GM12878 (cell line): ENCODE measurements around the gene SLMAP. TPM values are rescaled to one million over a fixed set of nuclear protein-coding genes. Genes with fewer than 3 reads are reported as not detected.

Experiments used
- ATAC-seq: fragments of 200-7000 bp; cut with Tn5 transposase; 3 replicates; pipeline ENCODE4 v1.9.1; 2020; ENCODE audit warnings: mild to moderate bottlenecking, moderate library complexity
- BruUV-seq: library from RNA; stranded (reverse); fragments of 400-500 nt; replicated peaks from 2 replicates; lab custom pipeline; 2021; lab: Mats Ljungman, UMichigan
- CTCF ChIA-PET: fragments of 300-600 bp; sonication (Branson Sonifier 250); formaldehyde crosslinking; extraction: SDS; loops from one replicate; lab custom pipeline; 2021; ENCODE audit warnings: inconsistent platforms; lab: Yijun Ruan, JAX
- POLR2A ChIA-PET: fragments of 350-600 bp; formaldehyde crosslinking; extraction: SDS; loops from one replicate; lab custom pipeline; 2021; ENCODE audit warnings: inconsistent platforms; lab: Charles Lee
- RAD21 ChIA-PET: fragments of 300-600 bp; sonication (Branson Sonifier 250); formaldehyde crosslinking; loops from one replicate; lab custom pipeline; 2023; ENCODE audit warnings: antibody characterized with exemption; ENCODE audit not compliant: unreplicated experiment; lab: Charles Lee
- SMC1A ChIA-PET: fragments of 300-600 bp; sonication (Branson Sonifier 250); formaldehyde crosslinking; loops from one replicate; lab custom pipeline; 2023; ENCODE audit not compliant: unreplicated experiment, uncharacterized antibody; lab: Charles Lee
- DNase-seq: peaks from one replicate; pipeline ENCODE4 v3.0.0-alpha.2; 2011; ENCODE audit warnings: low read depth, low spot score
- FAIRE-seq: peaks from 3 replicates; lab custom pipeline; 2011; peaks lifted over from hg19 to GRCh38; lab: Jason Lieb, UNC
- H2AFZ ChIP-seq: 2 replicates; pipeline ENCODE4 v1.6.0; 2011; ENCODE audit warnings: low read depth, low read length, control low read depth; ENCODE audit not compliant: control insufficient read depth
- H3K27ac ChIP-seq: 2 replicates; pipeline ENCODE4 v1.5.1; 2011; ENCODE audit warnings: control low read depth; ENCODE audit not compliant: control insufficient read depth, insufficient read depth
- H3K27me3 ChIP-seq, 2 experiments: replicated peaks in 1 of 2; 2 replicates each; pipeline versions ENCODE4 v1.6.0 to v1.6.1; 2011; ENCODE audit warnings: low read length in 1 of 2; ENCODE audit not compliant: control insufficient read depth in 2 of 2, insufficient read depth in 2 of 2
- H3K36me3 ChIP-seq, 2 experiments: 2 replicates each; pipeline ENCODE4 v1.5.1; 2011; ENCODE audit warnings: low read length in 1 of 2; ENCODE audit not compliant: control insufficient read depth in 2 of 2, insufficient read depth in 2 of 2
- H3K4me1 ChIP-seq: 2 replicates; pipeline ENCODE4 v1.6.1; 2011; ENCODE audit warnings: mild to moderate bottlenecking, low read length, moderate library complexity, mixed read lengths; ENCODE audit not compliant: control insufficient read depth, insufficient read depth
- H3K4me2 ChIP-seq: 2 replicates; pipeline ENCODE4 v1.6.0; 2011; ENCODE audit warnings: control low read depth; ENCODE audit not compliant: control insufficient read depth, insufficient read depth
- H3K4me3 ChIP-seq: fragments of 200-600 bp; sonication (generic); 2 replicates; pipeline ENCODE4 v1.5.1; 2016
- H3K79me2 ChIP-seq: 2 replicates; pipeline ENCODE4 v1.6.0; 2011; ENCODE audit warnings: low read length; ENCODE audit not compliant: control insufficient read depth, insufficient read depth
- H3K9ac ChIP-seq: 2 replicates; pipeline ENCODE4 v1.8.0; 2011; ENCODE audit warnings: low read length, control low read depth, mixed read lengths; ENCODE audit not compliant: control insufficient read depth, insufficient read depth
- H3K9me3 ChIP-seq: replicated peaks from 3 replicates; pipeline ENCODE4 v1.5.1; 2011; ENCODE audit warnings: mild to moderate bottlenecking, low read length; ENCODE audit not compliant: control insufficient read depth, insufficient read depth
- H4K20me1 ChIP-seq: 2 replicates; pipeline ENCODE4 v1.6.0; 2011; ENCODE audit not compliant: control insufficient read depth, insufficient read depth
- BCL11A ChIP-seq: IDR thresholded peaks from 2 replicates; pipeline ENCODE4 v1.6.1; 2011; ENCODE audit warnings: low read depth, low read length
- CHD2 ChIP-seq: IDR thresholded peaks from 2 replicates; pipeline ENCODE4 v1.6.1; 2011; ENCODE audit warnings: low read depth, low read length, improper control_type of control experiment, borderline replicate concordance
- GATAD2B ChIP-seq: fragments of 450-650 bp; conservative IDR thresholded peaks from 2 replicates; pipeline ENCODE4 v1.6.1; 2017; ENCODE audit warnings: low read depth, mild to moderate bottlenecking, moderate library complexity
- MTA3 ChIP-seq: IDR thresholded peaks from 2 replicates; pipeline ENCODE4 v1.6.1; 2012; ENCODE audit warnings: low read length, inconsistent platforms, borderline replicate concordance
- MXI1 ChIP-seq: fragments of 150-350 bp; IDR thresholded peaks from 2 replicates; pipeline ENCODE4 v1.6.1; 2011; ENCODE audit warnings: low read depth, mild to moderate bottlenecking, inconsistent platforms, low read length, improper control_type of control experiment
- NFYA ChIP-seq: IDR thresholded peaks from 2 replicates; pipeline ENCODE4 v1.6.1; 2011; ENCODE audit warnings: low read depth, mild to moderate bottlenecking, low read length, improper control_type of control experiment, borderline replicate concordance
- POLR2AphosphoS5 ChIP-seq: IDR thresholded peaks from 2 replicates; pipeline ENCODE4 v1.6.1; 2011; ENCODE audit warnings: mild to moderate bottlenecking, low read length, inconsistent platforms
- SMARCA5 ChIP-seq: fragments of 450-650 bp; IDR thresholded peaks from 2 replicates; pipeline ENCODE4 v1.6.1; 2017; ENCODE audit warnings: mild to moderate bottlenecking
- SMC3 ChIP-seq: IDR thresholded peaks from 2 replicates; pipeline ENCODE4 v1.6.1; 2011; ENCODE audit warnings: low read length, improper control_type of control experiment, borderline replicate concordance
- SREBF1 ChIP-seq: IDR thresholded peaks from 2 replicates; pipeline ENCODE4 v1.6.1; 2012; ENCODE audit warnings: mild to moderate bottlenecking, low read length
- ZNF24 ChIP-seq: fragments of 450-650 bp; IDR thresholded peaks from 2 replicates; pipeline ENCODE4 v1.6.1; 2017; ENCODE audit warnings: antibody characterized with exemption, mild to moderate bottlenecking
- WGBS: methylation state at CpG from one replicate; pipeline ENCODE4 v1.1.6; 2016; ENCODE audit warnings: low lambda C conversion rate; ENCODE audit not compliant: insufficient replicate concordance, insufficient coverage; ENCODE audit errors: missing lambda C conversion rate; 5-methylcytosine and 5-hydroxymethylcytosine counted together
- in situ Hi-C: fragments of 300-500 bp; cut with MboI; formaldehyde crosslinking; loops from 9 replicates; pipeline ENCODE4 v1.14.3; 2018; ENCODE audit warnings: mixed read lengths
- intact Hi-C: fragments of 100-400 bp; cut with micrococcal nuclease; formaldehyde crosslinking; loops from one replicate; pipeline ENCODE4 v1.14.2; 2022; ENCODE audit not compliant: unreplicated experiment
- polyA plus RNA-seq, 11 experiments: library from polyadenylated mRNA; depleted of rRNA in 4 of 11; unstranded in 6 of 11; stranded (reverse) in 5 of 11; fragments of >200 nt; fragmentation: Nextera tagmentation in 4 of 11; fragmentation: Illumina TruSeq in 1 of 11; extraction: Ambion mirVana in 4 of 11; extraction: Trizol in 1 of 11; gene quantifications; 1 replicate in 1 of 11; 2 replicates in 10 of 11; pipeline versions ENCODE4 v1.2.1 to v1.2.3, GENCODE V29; 2011 to 2016; ENCODE audit warnings: inconsistent platforms in 2 of 11, missing spikeins in 2 of 11, low read depth in 1 of 11
- total RNA-seq, 4 experiments: library from RNA; depleted of rRNA in 3 of 4; stranded (reverse); fragments of >200 nt in 3 of 4; fragmentation: Illumina TruSeq in 1 of 4; extraction: Trizol in 1 of 4; gene quantifications; 2 replicates each; pipeline versions ENCODE4 v1.2.1 to v1.2.3, GENCODE V29; 2013 to 2021
- TF ChIP-seq, protein P1 (sequence below): fragments of 450-650 bp; IDR thresholded peaks from 2 replicates; pipeline ENCODE4 v1.6.1; 2016; ENCODE audit warnings: mild to moderate bottlenecking
- TF ChIP-seq, protein P2 (sequence below): fragments of 450-650 bp; IDR thresholded peaks from 2 replicates; pipeline ENCODE4 v1.6.1; 2017; ENCODE audit warnings: low read depth, mild to moderate bottlenecking, moderate library complexity

The SLMAP gene
- total and polyA plus RNA-seq, 10 of the 15 experiments (the other 5 are each of a cell fraction or from before 2014, with no cell fraction given) = 8.3 to 43.8 (median 26.4) TPM

DNA sequence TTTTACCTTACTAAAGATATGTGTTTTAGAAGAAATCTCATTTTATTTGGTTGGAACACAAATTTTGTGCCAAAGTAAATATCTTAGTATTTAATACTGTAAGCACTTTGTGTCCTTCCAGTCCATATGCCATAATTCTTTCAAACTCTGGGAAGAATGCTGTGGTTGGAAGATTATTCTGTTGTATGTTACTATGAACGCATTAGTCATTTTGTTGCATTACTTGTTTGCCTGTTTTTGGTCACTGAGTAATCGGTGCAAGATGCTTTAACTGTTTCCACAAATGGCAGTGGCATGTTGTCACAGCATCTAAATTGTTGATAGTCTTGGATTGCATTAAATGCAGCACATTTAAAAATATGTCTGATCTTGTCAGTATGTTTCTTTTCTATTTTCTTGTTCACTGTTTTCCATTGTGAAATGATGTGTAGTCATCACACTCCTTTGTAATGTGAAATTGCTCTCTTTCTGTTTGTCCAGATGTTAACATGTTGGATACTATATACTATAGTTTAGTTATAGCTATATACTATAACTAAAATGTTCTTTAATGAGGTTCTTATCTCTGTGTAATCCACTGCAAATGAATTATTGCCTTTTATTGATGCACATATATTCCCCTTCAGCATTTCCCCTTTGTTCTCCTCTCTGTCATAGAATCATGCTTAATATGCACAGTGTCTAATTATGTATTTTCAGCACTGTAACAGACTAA, 162.2 kb downstream of the SLMAP start:
- peaks cover 2 to 7% of the 10 kb centered on the region in 2 experiments; a peak in 3 of 4 replicates for H3K36me3 ChIP-seq
- ChIA-PET POLR2A (interaction anchor here (0.6 kb wide), 1 partner anchor 140 kb away, joined by 5 read pairs; no protein-coding TSS in a partner anchor), CTCF (interaction anchor here (0.6 kb wide), 1 partner anchor 12 kb away, joined by 3 read pairs; no protein-coding TSS in a partner anchor), RAD21 (no interaction called here), SMC1A (no interaction called here)
- DNase-seq (no peak), ATAC-seq (no peak), FAIRE-seq (no peak)
- intact Hi-C loops (no loop called here), in situ Hi-C loops (no loop called here)
- no peak overlapping the region for H3K4me2 ChIP-seq
- no peak overlapping the region for H3K4me3 ChIP-seq
- no peaks in the 10 kb centered on the region for H3K9me3 ChIP-seq
- no peak overlapping the region for H3K27ac ChIP-seq
- no peak for TF ChIP-seq CHD2
- H3K4me1 ChIP-seq = no peaks in the 10 kb centered on the region
- whole genome bisulfite sequencing = 98% methylated on average over 2 of the region's 2 CpGs
- H3K27me3 ChIP-seq = no peaks in the 10 kb centered on the region
- no TSS peak for BruUV-seq
- no peaks in the 10 kb centered on the region for H3K79me2 ChIP-seq
- H3K9ac ChIP-seq = no peak overlapping the region
- no peak overlapping the region for H2AFZ ChIP-seq
- H4K20me1 ChIP-seq = no peaks in the 10 kb centered on the region

DNA sequence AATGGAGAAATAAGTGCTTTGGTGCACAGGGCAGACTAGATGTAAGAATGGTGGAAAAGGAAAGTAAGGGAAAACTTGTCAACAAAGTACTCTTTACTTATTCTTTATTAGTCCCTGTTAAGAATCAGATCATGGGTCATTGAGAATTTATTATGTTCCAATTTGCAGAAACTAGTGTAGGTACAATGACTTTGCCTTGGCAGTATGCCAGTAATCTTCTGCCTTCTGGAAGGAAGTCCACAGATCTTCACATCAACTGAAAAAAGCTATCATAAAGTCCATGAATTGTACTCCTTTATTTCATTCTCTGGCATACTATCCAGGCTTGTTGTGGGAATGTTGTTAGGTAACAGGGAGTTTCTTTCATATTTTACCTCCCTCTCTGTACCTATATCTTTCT, 163.9 kb downstream of the SLMAP start:
- no peak overlapping the region for H3K4me2 ChIP-seq
- CTCF ChIA-PET = no interaction called here
- no peak overlapping the region for H3K4me3 ChIP-seq
- no peaks in the 10 kb centered on the region for H3K27me3 ChIP-seq
- H3K4me1 ChIP-seq = no peaks in the 10 kb centered on the region
- POLR2A ChIA-PET = no interaction called here
- intact Hi-C loops = no loop called here
- DNase-seq (no peak), ATAC-seq (no peak), FAIRE-seq (no peak)
- no peak overlapping the region for H3K9ac ChIP-seq
- TF ChIP-seq SMARCA5 (no peak), NFYA (no peak), SMC3 (no peak), BCL11A (no peak), POLR2AphosphoS5 (no peak), ZNF24 (no peak), MTA3 (no peak), MXI1 (no peak), GATAD2B (no peak), SREBF1 (no peak)
- TF ChIP-seq, protein P1, sequence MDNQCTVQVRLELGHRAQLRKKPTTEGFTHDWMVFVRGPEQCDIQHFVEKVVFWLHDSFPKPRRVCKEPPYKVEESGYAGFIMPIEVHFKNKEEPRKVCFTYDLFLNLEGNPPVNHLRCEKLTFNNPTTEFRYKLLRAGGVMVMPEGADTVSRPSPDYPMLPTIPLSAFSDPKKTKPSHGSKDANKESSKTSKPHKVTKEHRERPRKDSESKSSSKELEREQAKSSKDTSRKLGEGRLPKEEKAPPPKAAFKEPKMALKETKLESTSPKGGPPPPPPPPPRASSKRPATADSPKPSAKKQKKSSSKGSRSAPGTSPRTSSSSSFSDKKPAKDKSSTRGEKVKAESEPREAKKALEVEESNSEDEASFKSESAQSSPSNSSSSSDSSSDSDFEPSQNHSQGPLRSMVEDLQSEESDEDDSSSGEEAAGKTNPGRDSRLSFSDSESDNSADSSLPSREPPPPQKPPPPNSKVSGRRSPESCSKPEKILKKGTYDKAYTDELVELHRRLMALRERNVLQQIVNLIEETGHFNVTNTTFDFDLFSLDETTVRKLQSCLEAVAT = no peak
- TF ChIP-seq, protein P2, sequence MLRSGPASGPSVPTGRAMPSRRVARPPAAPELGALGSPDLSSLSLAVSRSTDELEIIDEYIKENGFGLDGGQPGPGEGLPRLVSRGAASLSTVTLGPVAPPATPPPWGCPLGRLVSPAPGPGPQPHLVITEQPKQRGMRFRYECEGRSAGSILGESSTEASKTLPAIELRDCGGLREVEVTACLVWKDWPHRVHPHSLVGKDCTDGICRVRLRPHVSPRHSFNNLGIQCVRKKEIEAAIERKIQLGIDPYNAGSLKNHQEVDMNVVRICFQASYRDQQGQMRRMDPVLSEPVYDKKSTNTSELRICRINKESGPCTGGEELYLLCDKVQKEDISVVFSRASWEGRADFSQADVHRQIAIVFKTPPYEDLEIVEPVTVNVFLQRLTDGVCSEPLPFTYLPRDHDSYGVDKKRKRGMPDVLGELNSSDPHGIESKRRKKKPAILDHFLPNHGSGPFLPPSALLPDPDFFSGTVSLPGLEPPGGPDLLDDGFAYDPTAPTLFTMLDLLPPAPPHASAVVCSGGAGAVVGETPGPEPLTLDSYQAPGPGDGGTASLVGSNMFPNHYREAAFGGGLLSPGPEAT = no peak
- RAD21 ChIA-PET = no interaction called here
- no peak overlapping the region for H2AFZ ChIP-seq
- no peaks in the 10 kb centered on the region for H4K20me1 ChIP-seq
- H3K9me3 ChIP-seq = no peaks in the 10 kb centered on the region
- SMC1A ChIA-PET = no interaction called here
- H3K36me3 ChIP-seq = peaks cover 2 to 10% of the 10 kb centered on the region in 2 experiments; a peak in 3 of 4 replicates
- H3K27ac ChIP-seq = no peak overlapping the region
- H3K79me2 ChIP-seq = no peaks in the 10 kb centered on the region
- BruUV-seq = no TSS peak
- in situ Hi-C loops = no loop called here
